HL-60 (cell line): Measurements from ENCODE around the gene INAFM2.

Experiments
- DNase-seq, 2 experiments: peaks; one replicate each; pipeline ENCODE4 v3.0.0-alpha.2; 2010 to 2020; ENCODE audit warnings: low read depth in 1 of 2, low spot score in 1 of 2
- H3K27ac ChIP-seq: fragments of 250-450 bp; sonication (Bioruptor Pico); replicated peaks from 2 replicates; pipeline ENCODE4 v1.5.1; 2020; ENCODE audit warnings: mild to moderate bottlenecking, moderate library complexity
- H3K27me3 ChIP-seq: fragments of 250-450 bp; sonication (Bioruptor Pico); 2 replicates; pipeline ENCODE4 v1.5.1; 2021; ENCODE audit warnings: mild to moderate bottlenecking, moderate library complexity; ENCODE audit not compliant: insufficient read depth, poor library complexity, severe bottlenecking
- H3K4me3 ChIP-seq: replicated peaks from 2 replicates; pipeline ENCODE4 v1.5.1; 2011; ENCODE audit warnings: mild to moderate bottlenecking, control low read depth, low read length; ENCODE audit not compliant: insufficient read depth
- GABPA ChIP-seq: IDR thresholded peaks from 2 replicates; pipeline ENCODE4 v1.6.1; 2012; ENCODE audit warnings: low read depth
- POLR2AphosphoS5 ChIP-seq: IDR thresholded peaks from 2 replicates; pipeline ENCODE4 v1.6.1; 2012; ENCODE audit warnings: low read depth
- SPI1 ChIP-seq: IDR thresholded peaks from 2 replicates; pipeline ENCODE4 v1.6.1; 2012; ENCODE audit warnings: low read depth, mild to moderate bottlenecking, borderline replicate concordance
- TF ChIP-seq, protein P1 (sequence below): IDR thresholded peaks from 2 replicates; pipeline ENCODE4 v1.6.1; 2012; ENCODE audit warnings: low read depth; ENCODE audit not compliant: insufficient replicate concordance
- TF ChIP-seq, protein P2 (sequence below): IDR thresholded peaks from one replicate; pipeline ENCODE4 v1.5.1; 2011; ENCODE audit warnings: low read length, control low read depth, inconsistent platforms; ENCODE audit not compliant: insufficient read depth

INAFM2 gene

DNA sequence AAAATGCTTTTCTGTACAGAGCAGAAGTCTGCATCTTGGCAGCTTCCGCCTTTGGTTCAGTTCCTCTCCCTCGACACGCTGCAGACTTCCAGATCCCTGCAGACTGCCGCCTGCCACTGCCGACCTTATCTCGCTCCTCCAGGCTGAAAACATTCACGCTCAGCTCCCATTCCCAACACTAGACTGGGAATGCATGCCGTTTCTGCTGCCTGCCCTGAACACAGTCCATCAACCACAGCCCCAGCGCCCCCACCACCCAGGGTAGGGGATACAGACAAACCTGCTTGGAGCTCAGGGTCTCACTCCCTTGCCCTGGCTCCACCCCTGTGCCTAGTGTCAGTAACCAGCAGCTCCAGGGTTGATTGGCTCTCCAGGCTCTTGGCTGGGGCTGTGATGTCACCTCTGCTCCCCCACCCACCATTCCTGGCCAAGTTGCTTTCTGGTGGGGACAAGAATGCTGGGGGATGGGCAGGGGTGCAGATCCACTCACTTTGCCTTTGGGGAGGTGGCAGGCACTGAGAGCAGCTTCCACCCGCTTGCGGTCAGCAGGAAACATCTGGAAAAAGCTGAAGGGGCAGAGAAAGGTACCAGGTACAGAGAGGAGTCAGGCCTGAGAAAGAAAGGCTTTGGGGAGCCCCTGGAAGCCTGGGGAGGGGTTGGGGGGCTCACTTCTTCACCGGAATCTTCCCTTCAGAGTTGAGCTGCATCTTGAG is 21.9 kb upstream of the INAFM2 start:
- Histone ChIP-seq H3K4me3 (no peak overlapping the region), H3K27ac (peak overlapping the region; percentile 33; the same call in 1 of the 2 replicates), H3K27me3 (no peaks in the 10 kb centered on the region)
- TF ChIP-seq, protein P1, sequence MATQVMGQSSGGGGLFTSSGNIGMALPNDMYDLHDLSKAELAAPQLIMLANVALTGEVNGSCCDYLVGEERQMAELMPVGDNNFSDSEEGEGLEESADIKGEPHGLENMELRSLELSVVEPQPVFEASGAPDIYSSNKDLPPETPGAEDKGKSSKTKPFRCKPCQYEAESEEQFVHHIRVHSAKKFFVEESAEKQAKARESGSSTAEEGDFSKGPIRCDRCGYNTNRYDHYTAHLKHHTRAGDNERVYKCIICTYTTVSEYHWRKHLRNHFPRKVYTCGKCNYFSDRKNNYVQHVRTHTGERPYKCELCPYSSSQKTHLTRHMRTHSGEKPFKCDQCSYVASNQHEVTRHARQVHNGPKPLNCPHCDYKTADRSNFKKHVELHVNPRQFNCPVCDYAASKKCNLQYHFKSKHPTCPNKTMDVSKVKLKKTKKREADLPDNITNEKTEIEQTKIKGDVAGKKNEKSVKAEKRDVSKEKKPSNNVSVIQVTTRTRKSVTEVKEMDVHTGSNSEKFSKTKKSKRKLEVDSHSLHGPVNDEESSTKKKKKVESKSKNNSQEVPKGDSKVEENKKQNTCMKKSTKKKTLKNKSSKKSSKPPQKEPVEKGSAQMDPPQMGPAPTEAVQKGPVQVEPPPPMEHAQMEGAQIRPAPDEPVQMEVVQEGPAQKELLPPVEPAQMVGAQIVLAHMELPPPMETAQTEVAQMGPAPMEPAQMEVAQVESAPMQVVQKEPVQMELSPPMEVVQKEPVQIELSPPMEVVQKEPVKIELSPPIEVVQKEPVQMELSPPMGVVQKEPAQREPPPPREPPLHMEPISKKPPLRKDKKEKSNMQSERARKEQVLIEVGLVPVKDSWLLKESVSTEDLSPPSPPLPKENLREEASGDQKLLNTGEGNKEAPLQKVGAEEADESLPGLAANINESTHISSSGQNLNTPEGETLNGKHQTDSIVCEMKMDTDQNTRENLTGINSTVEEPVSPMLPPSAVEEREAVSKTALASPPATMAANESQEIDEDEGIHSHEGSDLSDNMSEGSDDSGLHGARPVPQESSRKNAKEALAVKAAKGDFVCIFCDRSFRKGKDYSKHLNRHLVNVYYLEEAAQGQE = no peak
- TF ChIP-seq GABPA (no peak), POLR2AphosphoS5 (0 out of 2 replicates have a peak, but pooled peaks have one; percentile 15), SPI1 (peak; percentile 81)
- peak in 1 of 2 experiments; percentile 53 for DNase-seq

DNA sequence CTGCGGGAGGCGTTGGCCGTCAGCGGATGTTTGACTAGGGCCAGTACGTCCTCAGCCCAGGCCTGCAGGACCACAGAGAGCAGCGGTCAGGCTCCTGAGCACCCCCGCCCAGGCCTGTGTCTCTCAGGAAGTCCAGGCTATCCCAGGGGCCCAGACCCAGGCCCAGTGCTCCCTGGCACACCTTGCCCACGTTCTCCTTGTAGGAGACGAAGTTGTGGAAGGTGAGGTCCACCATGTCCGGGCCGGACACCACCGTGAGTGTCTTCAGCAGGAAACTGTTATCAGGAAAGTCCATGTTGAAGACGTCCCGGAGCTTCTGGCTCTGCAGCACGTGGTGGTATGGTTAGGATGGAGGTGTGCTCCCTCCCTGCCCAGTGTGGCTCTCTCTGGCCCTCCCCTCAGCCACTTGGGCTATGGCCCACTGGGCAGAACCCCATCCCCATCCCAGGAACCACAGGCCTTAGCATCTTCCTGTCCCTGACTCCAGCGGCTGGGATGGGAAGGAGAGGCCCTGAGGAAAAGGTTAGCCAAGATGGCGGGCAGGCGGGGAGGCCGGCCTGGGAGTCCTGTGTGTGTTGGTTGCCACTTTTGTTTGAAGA is 21.1 kb upstream of the INAFM2 start:
- Histone ChIP-seq H3K27me3 (no peaks in the 10 kb centered on the region), H3K4me3 (no peak overlapping the region), H3K27ac (no peak overlapping the region)
- DNase-seq = no peak
- TF ChIP-seq GABPA = no peak
- no peak for TF ChIP-seq SPI1
- TF ChIP-seq POLR2AphosphoS5 = no peak
- TF ChIP-seq, protein P1 = no peak
- TF ChIP-seq, protein P2, sequence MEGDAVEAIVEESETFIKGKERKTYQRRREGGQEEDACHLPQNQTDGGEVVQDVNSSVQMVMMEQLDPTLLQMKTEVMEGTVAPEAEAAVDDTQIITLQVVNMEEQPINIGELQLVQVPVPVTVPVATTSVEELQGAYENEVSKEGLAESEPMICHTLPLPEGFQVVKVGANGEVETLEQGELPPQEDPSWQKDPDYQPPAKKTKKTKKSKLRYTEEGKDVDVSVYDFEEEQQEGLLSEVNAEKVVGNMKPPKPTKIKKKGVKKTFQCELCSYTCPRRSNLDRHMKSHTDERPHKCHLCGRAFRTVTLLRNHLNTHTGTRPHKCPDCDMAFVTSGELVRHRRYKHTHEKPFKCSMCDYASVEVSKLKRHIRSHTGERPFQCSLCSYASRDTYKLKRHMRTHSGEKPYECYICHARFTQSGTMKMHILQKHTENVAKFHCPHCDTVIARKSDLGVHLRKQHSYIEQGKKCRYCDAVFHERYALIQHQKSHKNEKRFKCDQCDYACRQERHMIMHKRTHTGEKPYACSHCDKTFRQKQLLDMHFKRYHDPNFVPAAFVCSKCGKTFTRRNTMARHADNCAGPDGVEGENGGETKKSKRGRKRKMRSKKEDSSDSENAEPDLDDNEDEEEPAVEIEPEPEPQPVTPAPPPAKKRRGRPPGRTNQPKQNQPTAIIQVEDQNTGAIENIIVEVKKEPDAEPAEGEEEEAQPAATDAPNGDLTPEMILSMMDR = no peak

DNA sequence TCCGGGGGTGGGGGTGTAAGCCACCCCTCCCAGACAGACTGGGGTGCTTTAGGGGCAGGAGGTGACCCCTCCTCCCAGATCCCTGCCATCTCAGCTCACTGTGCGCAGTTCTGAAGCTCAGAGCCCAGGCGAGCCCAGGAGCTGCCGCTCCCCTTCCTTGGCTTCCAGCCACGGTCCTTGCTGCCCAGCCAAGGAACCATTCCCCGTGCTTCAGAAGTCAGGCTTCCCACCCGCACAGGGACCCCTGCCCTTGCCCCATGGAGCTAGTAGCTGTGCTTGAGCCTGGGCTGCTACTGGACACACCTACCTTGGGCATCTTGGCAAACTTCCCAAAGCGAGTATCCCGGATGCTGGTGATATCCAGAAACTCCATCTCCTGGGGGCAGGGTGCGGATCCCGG is 20.5 kb upstream of the INAFM2 start:
- H3K27me3 ChIP-seq = no peaks in the 10 kb centered on the region
- TF ChIP-seq SPI1 (no peak), POLR2AphosphoS5 (no peak), GABPA (no peak)
- TF ChIP-seq, protein P1 = no peak
- TF ChIP-seq, protein P2 = no peak
- H3K27ac ChIP-seq = no peak overlapping the region
- H3K4me3 ChIP-seq = no peak overlapping the region
- DNase-seq = no peak
